ENCODE results near the gene RASSF4.

Gene RASSF4

DNA sequence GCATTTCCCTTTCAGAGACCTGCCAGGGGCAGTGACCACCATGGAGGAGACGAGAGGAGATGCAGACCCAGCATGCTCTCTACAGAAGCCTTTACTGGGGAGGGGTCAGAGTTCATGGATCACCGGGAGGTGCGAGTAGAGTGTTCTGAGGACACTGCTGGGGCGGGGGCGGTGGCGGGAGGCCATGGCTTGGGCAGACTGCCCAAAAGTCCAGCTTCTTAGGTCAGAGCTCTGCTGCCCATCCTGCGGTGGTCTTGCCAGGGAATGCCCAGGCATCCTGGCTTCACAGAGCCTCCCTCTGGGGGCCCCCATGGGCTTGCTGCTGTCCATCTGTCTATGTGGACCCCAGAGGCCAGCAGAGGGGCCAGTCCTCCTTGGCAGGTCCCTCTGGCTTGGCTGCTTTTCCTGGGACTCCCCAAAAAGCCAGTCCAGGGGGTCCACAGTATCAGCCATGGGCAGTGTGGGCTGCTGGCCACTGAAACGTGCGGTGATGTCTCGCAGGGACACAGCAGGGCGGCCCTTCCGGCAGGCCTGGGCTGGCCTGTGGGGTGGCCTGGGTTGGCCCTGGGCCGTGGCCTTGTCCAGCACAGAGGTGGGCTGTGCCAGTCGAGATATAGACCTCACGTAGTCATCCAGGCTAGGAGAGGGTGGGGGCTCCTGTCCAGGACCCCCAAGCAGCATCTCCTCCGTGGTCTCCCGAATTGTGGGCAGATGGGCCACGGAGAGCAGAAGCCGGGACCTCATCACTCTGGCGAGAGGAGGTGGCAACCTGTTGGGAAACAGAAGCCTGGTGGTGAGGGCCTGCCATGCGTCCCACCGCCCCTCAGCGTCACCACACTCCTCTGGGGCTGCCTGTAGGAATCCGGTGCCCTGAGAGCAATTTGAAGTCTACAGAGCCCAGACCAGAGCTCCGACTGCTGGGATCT lies 17.9 kb downstream of the RASSF4 start:
- no peak for DNase-seq

DNA sequence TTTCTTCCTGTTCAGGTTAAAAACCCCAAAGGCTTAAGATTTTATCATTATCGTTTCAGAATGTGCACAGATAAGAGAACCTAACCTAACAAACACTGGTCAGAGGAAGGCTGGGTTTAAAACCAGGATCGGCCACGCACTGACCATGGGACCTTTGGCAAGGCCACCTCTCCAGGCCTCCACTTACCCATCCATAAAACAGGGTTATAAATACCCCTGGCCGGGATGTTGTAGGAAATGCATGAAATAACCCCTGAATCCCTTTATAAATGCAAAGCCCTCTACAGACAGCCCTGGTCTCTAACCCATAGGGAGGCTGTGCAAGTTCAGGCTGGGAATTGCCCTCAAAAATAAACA lies 18.6 kb downstream of the RASSF4 start:
- no peak for DNase-seq

DNA sequence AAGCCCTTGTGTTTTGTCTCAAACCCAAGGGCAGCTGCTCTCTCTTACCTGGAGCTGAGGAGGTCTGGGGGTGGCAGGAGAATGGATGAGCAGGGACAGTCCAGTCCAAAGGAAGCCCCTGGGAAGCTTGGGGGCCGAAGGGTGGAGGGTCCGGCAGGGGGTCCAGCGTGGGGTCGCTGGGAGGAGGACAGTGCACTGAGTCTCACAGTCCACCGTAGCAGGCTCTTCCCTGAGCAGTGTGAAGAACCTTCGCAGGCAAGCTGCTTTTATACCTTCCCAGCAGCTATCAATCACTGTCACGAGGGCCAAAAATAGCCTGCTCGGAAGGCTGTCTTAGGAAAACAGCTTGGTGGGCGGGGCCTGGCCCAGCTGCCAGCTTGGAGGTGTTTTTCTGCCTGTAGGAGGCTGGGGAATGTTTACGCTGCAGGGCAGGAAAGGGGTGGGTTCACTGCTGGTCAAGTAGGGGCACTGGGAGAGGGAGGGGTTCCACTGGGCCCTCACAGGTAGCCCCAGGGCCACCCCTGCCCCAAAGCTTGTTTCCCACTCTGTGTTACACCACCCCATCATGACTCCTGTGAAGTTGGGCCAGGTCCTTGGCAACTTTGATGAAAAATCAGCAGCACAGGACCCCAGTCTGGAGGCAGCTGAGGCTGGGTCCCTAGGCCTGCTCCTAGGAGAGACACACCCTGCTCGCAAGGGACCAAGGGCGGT lies 19.1 kb downstream of the RASSF4 start, which contains the start of gene DEPP1:
TSS of gene DEPP1 (minus strand) at position 240 of the 711 bp plus-strand sequence. CDS start 779 bp downstream, outside the sequence.
- DNase-seq: peak; percentile 30

DNA sequence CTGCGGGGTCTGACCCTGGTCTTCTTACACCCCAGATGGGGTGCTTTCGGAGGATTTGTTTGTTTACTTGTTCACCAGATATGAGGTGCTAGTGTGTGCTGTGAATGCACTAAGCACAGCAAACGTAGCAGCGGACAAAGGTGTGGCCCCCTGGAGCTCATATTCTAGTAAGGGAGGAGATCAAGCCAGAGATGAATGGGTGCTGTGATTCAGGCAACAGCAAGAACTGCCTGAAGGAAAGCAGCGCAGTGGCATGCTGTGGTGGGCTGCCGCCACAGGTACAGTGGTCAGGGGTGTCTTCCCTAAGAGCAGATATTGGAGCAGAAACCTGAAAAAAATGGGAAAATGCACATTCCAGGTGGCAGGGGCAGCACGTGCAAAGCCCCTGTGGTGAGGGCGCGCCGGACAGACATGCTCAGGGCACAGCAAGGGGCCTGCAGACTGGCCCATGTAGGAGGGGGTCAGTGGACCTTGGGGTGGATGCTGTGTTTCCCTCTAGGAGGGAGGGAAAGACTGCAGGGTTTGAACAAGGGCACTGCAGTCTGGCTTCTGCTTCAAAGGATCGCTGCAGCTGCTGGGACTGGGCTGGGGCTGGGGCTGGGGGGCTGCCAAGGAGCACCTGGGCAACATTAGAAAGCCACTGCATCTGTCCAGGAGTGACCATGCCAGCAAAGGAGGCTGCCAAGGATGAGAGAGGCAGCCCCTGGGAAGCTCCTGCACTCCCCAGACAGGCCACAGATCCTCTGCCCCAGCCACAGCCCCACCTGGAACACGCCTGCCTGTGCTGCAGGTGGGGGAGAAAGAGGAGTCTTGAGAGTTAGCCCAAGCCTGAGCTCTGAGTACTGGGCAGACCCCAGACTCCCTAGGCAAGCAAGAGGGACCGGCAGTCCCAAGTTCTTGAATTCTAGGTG lies 19.9 kb downstream of the RASSF4 start:
- DNase-seq: no peak

DNA sequence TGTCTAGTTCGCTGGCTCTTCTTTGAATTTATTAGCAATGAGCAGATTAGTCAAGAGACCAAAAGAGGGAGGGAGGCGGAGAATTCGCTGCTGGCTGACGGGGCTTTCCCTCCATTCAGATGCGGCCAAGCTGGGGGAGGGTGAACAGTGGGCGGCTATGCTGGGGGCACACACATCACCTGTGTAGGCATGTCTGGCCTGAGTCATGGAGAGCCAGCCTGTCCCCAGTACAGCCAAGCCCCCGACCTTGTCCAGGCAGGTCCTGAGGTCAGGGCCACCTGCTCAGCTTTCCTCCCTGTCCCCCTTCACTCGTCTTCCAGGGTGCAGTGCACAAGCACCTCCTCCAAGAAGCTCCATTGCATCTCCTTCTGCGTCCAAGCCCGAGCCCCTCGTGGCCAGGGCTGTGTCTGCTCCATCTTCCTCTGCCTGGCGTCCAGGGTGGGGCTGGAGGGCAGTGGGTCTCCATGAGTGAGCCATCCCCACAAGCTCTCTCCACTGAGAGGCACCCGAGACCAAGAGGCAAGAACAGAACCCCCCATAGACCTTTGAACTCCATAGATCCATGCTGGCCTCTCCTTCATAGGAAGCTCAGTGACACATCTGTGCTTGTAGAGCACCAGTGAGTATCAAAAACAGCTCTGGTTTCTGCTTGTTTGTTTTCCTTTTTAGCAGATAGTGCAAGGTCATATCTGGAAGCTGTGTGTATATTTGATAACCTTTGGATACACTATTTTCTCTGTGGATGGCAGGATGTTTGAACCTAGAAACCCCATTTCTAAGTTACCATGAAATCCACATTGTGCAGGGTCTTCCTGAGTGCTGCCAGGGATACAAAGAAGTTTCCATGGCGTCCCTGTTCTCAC lies 20.9 kb downstream of the RASSF4 start:
- no peak for DNase-seq

DNA sequence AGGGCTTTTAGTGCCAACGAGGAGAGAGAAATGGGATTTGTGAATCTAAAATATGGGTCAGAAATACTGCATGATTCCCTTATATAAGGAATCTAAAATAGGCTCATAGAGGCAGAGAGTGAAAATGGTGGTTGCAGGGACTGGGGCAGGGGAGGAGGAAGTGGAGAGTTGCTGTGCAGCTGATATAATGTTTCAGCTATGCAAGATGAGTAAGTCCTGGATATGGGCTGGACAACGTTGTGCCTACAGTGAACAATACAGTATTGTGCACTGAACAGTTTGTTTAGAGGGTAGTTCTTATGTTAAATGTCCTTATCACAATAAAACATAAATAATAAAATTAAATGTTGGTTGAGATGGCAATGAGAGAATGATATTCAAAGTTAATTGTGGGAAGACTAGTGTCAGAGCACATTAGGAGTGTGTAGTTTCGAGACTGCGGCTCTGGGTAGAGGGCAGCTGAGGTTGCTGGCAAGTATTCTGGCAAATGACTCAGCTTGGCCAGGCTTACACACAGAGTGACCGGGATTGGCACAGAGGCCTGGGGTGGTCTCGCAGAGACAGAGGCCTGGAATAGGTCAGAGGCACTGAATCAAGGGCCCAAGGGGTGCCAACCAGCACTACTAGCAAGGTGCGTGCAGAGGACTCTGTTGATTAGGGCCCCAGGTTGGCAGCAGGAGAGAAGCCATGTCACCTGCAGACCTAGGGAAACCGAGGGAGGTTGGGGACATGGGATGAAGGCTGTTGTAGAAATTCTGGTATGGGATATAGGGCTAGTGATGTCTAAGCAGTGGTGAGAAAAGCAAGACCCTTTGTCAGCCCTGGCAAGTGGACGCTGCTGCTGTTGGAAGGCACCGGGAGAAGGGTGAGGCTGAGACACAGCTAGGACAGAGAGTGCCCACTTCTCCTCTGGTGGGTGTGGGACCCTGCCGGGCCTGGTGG lies 21.8 kb downstream of the RASSF4 start:
- no peak for DNase-seq

DNA sequence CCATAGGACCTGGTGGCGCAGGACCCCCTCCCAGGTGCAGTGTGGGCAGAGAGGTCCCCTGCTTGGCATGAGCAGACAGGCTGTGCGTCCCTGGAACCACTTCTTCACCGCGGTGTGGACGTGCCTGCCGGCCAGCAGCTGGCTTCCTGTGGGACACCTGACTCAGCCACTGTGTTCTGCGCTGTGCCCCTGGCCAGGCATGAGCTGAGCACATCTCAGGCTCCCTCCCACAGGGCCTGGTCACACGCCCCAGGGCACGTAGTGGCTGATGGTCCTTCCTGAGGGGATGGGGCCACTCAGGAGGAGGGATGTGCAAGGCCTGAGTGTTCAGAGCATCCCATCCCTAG lies 22.5 kb downstream of the RASSF4 start:
- DNase-seq: no peak

DNA sequence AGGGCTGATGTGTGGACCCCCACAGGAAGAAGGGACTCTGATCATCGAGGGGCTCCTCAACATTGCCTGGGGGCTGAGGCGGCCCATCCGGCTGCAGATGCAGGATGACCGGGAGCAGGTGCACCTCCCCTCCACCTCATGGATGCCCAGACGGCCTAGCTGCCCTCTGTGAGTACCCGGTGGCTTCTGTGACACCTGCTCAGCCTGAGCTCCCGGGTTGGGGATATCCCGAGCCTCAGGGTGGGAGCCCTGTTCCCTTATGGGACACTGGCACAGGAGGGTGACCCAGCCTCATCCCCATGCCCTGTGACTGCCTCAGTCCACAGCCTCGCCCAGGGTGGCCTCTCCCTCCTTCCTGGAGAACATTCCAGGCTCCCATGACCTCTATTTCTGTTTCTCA lies 22.9 kb downstream of the RASSF4 start:
- no peak for DNase-seq

DNA sequence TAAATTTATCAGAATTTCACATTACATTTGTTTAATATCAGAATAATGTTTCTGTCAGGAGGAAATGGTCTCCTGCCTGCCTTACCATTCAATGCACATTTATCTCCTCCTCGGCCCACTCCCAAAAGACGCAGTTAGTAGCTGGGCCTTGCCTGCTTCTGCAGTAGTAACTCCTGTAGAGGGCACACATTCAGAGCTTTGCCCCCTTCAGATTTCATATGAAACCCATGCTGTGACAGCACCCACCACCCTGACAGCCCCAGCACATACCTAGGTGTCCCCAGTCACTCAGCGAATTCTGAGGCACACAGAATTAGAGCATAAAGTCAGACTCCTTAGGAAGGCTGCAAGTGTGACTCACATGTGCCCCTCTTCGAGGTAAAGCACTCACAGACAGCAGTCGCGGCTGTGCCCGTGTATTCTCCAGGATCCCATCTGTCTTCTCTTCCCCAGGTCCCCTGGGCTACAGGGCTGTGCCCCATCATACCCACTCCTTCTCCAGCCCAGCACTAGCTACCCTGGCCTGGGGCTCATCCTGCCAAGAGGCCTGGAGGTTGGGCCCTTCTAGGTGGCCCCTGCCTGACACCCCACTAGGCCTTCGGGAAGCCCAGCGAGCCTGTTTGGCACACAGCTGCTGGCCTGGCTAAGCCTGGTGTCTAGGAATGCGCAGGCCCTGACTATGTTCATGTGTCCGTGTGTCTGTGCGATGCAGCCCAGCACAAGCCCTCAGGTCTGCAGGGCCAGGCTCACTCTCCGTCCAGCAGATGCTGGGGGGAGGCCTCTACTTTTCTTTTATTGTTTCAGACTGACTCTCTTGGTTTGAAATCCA lies 23.7 kb downstream of the RASSF4 start:
- DNase-seq: no peak

DNA sequence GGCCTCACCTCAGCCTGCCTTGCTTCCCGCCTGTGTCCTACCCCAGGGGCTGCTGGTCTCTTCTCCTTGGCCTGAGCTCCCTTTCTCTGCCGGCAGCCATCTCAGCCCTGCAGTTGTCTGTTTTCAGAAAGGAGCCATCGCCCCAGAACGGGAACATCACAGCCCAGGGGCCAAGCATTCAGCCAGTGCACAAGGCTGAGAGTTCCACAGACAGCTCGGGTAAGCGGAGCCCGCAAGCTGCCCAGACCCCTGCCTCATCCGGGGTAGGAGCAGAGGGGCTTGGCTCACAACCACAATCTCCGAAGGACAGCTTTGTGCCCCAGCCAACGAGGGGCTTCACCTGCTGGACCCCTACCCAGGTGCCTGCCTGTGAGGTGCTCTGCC lies 24.3 kb downstream of the RASSF4 start:
- no peak for DNase-seq

DNA sequence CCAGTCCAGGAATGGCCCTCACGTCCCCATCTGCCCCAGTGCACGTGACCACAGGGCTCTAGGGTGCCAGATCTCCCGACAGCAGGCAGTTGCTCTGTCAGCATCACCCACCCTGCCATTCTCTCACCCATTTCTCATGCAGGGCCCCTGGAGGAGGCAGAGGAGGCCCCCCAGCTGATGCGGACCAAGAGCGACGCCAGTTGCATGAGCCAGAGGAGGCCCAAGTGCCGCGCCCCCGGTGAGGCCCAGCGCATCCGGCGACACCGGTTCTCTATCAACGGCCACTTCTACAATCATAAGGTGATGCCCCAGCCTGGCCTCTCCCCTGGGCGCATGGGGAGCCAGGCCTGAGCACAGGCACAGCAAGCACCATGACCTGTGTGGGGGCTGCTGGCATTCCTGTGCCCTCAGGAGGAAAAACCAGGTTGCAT lies 25.1 kb downstream of the RASSF4 start:
- DNase-seq: no peak

DNA sequence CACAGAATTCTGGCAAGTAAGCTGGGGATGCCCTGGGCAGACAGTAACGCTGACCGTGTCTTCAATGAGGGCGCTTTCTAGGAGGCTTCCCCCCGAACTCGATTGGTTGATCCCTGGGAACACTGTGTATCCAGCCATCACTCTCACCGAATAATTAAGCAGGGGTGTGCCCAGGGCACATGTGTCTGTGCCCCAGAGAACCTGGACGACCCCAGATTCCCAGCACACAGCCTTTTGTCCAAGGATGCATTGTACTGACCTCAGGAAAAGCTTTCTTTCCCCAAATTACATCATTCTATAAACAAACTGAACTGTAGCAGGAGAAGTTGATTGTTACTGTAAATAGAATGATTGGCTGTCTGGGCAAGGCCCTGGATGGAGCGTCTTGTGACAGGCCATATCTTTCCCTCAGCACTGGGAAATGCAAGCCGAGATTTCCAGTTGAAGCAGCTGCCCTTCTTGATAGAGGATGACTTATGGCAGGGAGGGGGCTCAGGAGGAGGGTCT lies 25.6 kb downstream of the RASSF4 start:
- DNase-seq: no peak

DNA sequence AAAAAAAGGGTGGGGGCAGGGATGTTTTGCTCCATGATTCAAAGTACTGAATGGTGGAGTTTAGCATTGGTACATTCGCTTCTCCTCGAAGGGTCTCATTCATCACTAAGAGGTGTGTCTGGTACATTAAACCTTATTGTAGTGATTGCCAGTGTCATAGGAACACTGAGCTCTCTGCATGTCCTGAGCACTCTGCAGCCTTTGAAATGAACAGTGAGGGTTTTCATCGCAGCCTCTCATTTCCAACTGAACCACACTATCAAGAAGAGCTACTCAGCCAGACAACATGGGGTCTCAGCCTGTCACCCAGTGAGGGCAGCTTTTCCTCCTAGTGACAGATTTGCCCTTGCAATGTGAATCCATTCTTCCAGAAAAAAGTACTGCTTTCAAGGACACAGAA lies 26.6 kb downstream of the RASSF4 start:
- no peak for DNase-seq

DNA sequence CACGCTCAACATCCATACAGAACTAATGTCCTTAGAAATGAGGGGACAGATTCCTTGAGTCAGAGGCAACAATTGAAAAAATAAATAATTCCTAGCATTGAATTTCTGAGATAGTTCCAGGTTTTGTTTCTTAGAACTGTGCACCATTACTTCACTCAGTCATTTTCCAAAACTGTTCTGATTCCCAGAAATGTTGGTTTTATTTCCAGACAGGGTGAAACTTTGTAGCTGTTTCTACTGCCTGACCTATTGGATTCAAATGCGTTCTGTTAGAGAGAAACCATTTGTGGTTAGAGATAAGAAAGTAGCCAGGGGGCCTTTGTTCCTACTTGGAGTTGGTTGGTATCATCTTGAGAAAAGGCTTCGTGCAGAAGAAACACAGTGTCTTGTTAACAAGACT lies 27.1 kb downstream of the RASSF4 start:
- DNase-seq: no peak

DNA sequence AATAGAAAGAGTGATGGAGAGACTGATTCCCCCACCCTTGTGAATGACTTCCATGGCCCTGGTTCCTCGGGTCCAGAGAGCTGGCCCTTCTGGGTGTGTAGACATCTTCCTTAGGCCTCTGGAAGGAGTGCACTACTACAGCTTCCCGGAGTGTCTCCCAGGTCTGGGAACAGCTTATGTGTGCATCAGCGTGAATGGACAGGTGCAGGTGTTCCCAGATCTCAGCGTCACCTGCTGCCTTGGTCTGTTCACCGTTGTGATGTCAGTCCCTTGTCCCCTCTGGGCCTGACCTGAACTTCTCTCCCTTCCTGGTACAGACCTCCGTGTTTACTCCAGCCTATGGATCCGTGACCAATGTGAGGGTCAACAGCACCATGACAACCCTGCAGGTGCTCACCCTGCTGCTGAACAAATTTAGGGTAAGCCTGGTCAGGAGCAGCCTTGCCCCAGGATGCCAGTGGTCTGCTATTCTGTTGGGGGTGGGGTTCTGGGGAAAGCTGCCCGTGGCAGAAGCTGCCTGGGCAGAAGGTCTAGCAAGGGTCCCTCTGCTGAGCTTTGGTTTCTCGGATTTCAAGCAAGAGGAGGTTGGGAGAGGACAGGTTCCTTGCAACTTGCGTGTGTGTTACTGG lies 29.5 kb downstream of the RASSF4 start:
- DNase-seq: no peak

DNA sequence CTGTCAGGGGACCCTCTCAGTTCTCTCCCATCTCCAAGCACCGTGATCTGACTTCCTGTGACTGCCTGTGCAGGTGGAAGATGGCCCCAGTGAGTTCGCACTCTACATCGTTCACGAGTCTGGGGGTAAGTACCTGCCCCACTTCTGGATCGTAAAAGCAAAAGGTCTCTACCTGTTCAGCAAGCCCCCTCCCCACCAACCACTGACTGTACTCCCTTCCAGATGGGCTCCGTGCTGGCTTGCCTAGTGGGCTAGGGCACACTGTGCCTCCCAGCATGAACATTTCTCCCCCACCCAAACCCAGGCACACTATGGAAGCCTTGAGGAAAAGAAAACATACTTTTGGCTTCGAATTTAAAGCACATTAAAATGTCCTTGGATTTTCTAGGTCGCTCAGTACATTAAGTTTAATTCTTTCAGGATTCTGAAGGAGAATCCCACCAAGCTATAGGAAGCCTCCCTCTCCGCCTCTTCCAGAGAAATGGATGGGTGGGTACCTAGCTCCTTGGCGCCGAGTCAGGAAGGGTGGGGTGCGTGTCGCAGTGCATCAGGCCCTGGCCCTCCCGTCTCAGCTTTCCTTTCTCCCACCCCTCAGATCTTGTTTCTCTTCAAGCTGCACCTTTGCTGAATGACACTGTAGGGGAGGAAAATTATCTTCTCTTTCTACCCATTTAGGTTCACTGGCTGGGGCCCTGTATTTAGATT lies 30.1 kb downstream of the RASSF4 start:
- no peak for DNase-seq

DNA sequence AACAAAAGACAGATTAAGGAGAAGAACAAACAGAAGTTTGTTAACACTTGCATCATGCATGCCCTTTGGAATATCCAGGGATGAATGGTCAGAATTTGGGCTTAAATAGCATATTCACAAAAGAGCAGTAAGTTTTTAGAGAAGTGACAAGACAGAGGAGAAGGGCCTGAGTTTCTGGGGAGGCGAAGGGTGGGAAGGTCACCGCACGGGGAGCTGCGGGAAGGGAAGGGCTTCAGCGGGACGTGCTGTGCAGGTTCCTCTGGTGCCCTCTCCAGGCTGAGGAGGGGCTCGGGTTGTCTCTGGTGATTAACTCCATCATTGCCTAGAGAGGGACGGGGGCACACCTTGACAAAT lies 30.7 kb downstream of the RASSF4 start:
- no peak for DNase-seq

DNA sequence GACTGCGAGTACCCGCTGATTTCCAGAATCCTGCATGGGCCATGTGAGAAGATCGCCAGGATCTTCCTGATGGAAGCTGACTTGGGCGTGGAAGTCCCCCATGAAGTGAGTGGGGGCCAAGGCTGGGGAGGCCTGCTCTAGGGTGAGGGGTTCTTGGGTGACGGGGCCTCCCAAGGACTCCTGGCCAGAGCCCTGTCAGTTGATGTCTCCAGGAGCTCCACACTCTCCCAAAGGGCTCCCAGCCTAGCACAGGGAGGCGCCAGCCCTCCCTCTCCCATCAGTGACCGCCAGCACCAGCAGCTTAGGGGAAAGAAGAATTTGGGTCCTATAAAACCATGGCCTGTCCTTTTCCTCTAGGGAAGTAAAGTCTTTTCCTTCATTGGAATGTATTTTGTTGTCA lies 31.4 kb downstream of the RASSF4 start:
- DNase-seq: no peak

DNA sequence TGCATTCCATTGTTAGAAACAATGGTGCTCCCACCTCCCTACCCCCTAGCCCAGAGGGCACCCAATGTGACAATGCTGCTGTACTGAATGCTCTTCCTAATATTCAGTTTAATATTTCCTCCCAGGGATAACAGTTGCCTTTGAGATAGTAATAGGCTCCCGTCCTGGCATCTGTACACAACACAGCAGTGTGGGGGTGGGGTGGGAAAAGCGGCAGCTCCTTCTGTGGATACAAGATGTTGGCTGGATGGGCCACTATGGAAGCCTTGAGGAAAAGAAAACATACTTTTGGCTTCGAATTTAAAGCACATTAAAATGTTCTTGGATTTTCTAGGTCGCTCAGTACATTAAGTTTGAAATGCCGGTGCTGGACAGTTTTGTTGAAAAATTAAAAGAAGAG lies 32.0 kb downstream of the RASSF4 start:
- no peak for DNase-seq
